OCI-LY1 (cell line): ENCODE data around the gene AGRP.

Experiments used
- H2AFZ ChIP-seq: fragments of 200-600 bp; sonication (generic), shearing (Covaris generic); 2 replicates; pipeline ENCODE4 v1.6.0; 2014; ENCODE audit warnings: antibody characterized with exemption, mild to moderate bottlenecking, low read length
- H3F3A ChIP-seq: fragments of 200-600 bp; sonication (generic), shearing (Covaris generic); 2 replicates; pipeline ENCODE4 v1.6.0; 2014; ENCODE audit warnings: mild to moderate bottlenecking, antibody characterized with exemption, low read length, moderate library complexity; ENCODE audit not compliant: insufficient read depth
- H3K27ac ChIP-seq: fragments of 200-600 bp; sonication (generic); 2 replicates; pipeline ENCODE4 v1.5.1; 2014; ENCODE audit warnings: low read length, mixed run types, mild to moderate bottlenecking, low read depth; ENCODE audit not compliant: poor library complexity, severe bottlenecking
- H3K27me3 ChIP-seq: fragments of 200-600 bp; sonication (generic); 2 replicates; pipeline ENCODE4 v1.6.0; 2014; ENCODE audit warnings: antibody characterized with exemption, mild to moderate bottlenecking, low read length, moderate library complexity; ENCODE audit not compliant: insufficient read depth
- H3K36me3 ChIP-seq: fragments of 200-600 bp; sonication (generic); 2 replicates; pipeline ENCODE4 v1.6.1; 2014; ENCODE audit warnings: mild to moderate bottlenecking, antibody characterized with exemption, low read length, moderate library complexity, mixed read lengths; ENCODE audit not compliant: insufficient read depth
- H3K4me1 ChIP-seq: fragments of 200-600 bp; sonication (generic); 2 replicates; pipeline ENCODE4 v1.5.1; 2014; ENCODE audit warnings: mild to moderate bottlenecking, low read length, moderate library complexity; ENCODE audit not compliant: insufficient read depth, severe bottlenecking
- H3K4me2 ChIP-seq: fragments of 200-600 bp; sonication (generic), shearing (Covaris generic); 2 replicates; pipeline ENCODE4 v1.6.1; 2014; ENCODE audit warnings: low read length
- H3K4me3 ChIP-seq: fragments of 200-600 bp; sonication (generic); 2 replicates; pipeline ENCODE4 v1.5.1; 2014; ENCODE audit warnings: low read length, low read depth, mild to moderate bottlenecking, mixed read lengths; ENCODE audit not compliant: poor library complexity, severe bottlenecking
- H3K79me2 ChIP-seq: fragments of 200-600 bp; shearing (Covaris generic); 2 replicates; pipeline ENCODE4 v1.6.1; 2016; ENCODE audit warnings: mixed run types, low read length, mixed read lengths; ENCODE audit not compliant: insufficient read depth
- H3K9ac ChIP-seq: fragments of 200-600 bp; sonication (generic), shearing (Covaris generic); 2 replicates; pipeline ENCODE4 v1.6.1; 2014; ENCODE audit warnings: mild to moderate bottlenecking, low read length, mixed read lengths
- H3K9me2 ChIP-seq: fragments of 200-600 bp; sonication (generic), shearing (Covaris generic); 2 replicates; pipeline ENCODE4 v1.6.1; 2014; ENCODE audit warnings: low read depth, mild to moderate bottlenecking, low read length, mixed read lengths
- H3K9me3 ChIP-seq: fragments of 200-600 bp; shearing (Covaris generic); 2 replicates; pipeline ENCODE4 v1.6.1; 2014; ENCODE audit warnings: low read length, mixed read lengths
- H4K20me1 ChIP-seq: fragments of 200-600 bp; sonication (generic), shearing (Covaris generic); 2 replicates; pipeline ENCODE4 v1.6.0; 2016; ENCODE audit warnings: mild to moderate bottlenecking, low read length; ENCODE audit not compliant: insufficient read depth
- CTCF ChIP-seq: fragments of 200-600 bp; sonication (generic), shearing (Covaris generic); IDR thresholded peaks from 2 replicates; pipeline ENCODE4 v1.5.1; 2017; ENCODE audit warnings: mild to moderate bottlenecking, antibody characterized with exemption, low read length, moderate library complexity, mixed read lengths
- EZH2 ChIP-seq: fragments of 200-600 bp; sonication (generic), shearing (Covaris generic); IDR thresholded peaks from 2 replicates; pipeline ENCODE4 v1.8.0; 2017; ENCODE audit warnings: borderline replicate concordance, mixed run types, mild to moderate bottlenecking, antibody characterized with exemption, low read length, moderate library complexity, mixed read lengths

The AGRP gene

GRCh38 chr16:67481561-67482232, 1.6 kb downstream of the AGRP start:
- Histone ChIP-seq H3K36me3 (peaks cover 23% of the 10 kb centered on the region; the same call in 1 of the 2 replicates), H3F3A (no peaks in the 10 kb centered on the region), H3K27ac (peak overlapping the region; percentile 83), H4K20me1 (no peaks in the 10 kb centered on the region), H3K4me3 (peak overlapping the region; percentile 91), H3K79me2 (peaks cover 33% of the 10 kb centered on the region), H3K27me3 (no peaks in the 10 kb centered on the region), H2AFZ (no peak overlapping the region), H3K9me2 (no peaks in the 10 kb centered on the region), H3K4me1 (peaks cover 29% of the 10 kb centered on the region), H3K9me3 (no peaks in the 10 kb centered on the region), H3K9ac (peak overlapping the region; percentile 92), H3K4me2 (peak overlapping the region; percentile 93)
- TF ChIP-seq CTCF (no peak), EZH2 (no peak)

GRCh38 chr16:67480833-67481560, 2.4 kb downstream of the AGRP start, which contains the start of gene ATP6V0D1:
ATP6V0D1 (minus strand) TSS chr16:67481157; CDS start chr16:67481086, 71 bp downstream.
- H3K27me3 ChIP-seq, result no peaks in the 10 kb centered on the region
- TF ChIP-seq CTCF (peak; percentile 85), EZH2 (no peak)

GRCh38 chr16:67477960-67478554, 5.3 kb downstream of the AGRP start:
- H3K9me3 ChIP-seq, result no peaks in the 10 kb centered on the region
- H3K4me2 ChIP-seq, result no peak overlapping the region
- no peak overlapping the region for H3K9ac ChIP-seq
- peaks cover 64% of the 10 kb centered on the region for H3K79me2 ChIP-seq
- H4K20me1 ChIP-seq, result no peaks in the 10 kb centered on the region
- no peaks in the 10 kb centered on the region for H3K27me3 ChIP-seq
- peaks cover 7% of the 10 kb centered on the region; the same call in 1 of the 2 replicates for H3K36me3 ChIP-seq
- TF ChIP-seq CTCF, result no peak
- no peak for TF ChIP-seq EZH2
- no peak overlapping the region for H3K27ac ChIP-seq
- no peaks in the 10 kb centered on the region for H3F3A ChIP-seq
- peaks cover 33% of the 10 kb centered on the region for H3K4me1 ChIP-seq
- H3K9me2 ChIP-seq, result no peaks in the 10 kb centered on the region
- no peak overlapping the region for H2AFZ ChIP-seq
- no peak overlapping the region for H3K4me3 ChIP-seq

More at GRCh38 chr16:67480833-67481560, 2.4 kb downstream of the AGRP start, which contains the start of gene ATP6V0D1:
- H3K9me3 ChIP-seq, result no peaks in the 10 kb centered on the region
- H3K4me3 ChIP-seq, result peak within 1 kb of the TSS; percentile 91
- peak within 1 kb of the TSS; percentile 83 for H3K27ac ChIP-seq
- H2AFZ ChIP-seq, result no peak within 1 kb of the TSS
- H3K9me2 ChIP-seq, result no peaks in the 10 kb centered on the region
- H3K36me3 ChIP-seq, result peaks cover 20% of the 10 kb centered on the region; the same call in 1 of the 2 replicates
- peaks cover 40% of the 10 kb centered on the region for H3K79me2 ChIP-seq
- peak within 1 kb of the TSS; percentile 98 for H3K4me2 ChIP-seq
- peak within 1 kb of the TSS; percentile 92 for H3K9ac ChIP-seq
- H3F3A ChIP-seq, result no peaks in the 10 kb centered on the region
- no peaks in the 10 kb centered on the region for H4K20me1 ChIP-seq
- peaks cover 29% of the 10 kb centered on the region for H3K4me1 ChIP-seq
